SU-DHL-6 (cell line): ENCODE measurements around the gene SDCCAG8.

Experiments
- EZH2phosphoT487 ChIP-seq: fragments of 200-600 bp; sonication (generic), shearing (Covaris generic); conservative IDR thresholded peaks from 2 replicates; pipeline ENCODE4 v1.6.1; 2018; ENCODE audit warnings: mild to moderate bottlenecking, antibody characterized with exemption, low read length, moderate library complexity, mixed read lengths
- TF ChIP-seq, protein P1 (sequence below): fragments of 200-600 bp; sonication (generic); IDR thresholded peaks from one replicate; pipeline ENCODE4 v1.5.1; 2017; ENCODE audit warnings: antibody characterized with exemption, mild to moderate bottlenecking, low read length, moderate library complexity; ENCODE audit not compliant: insufficient read depth, poor library complexity, severe bottlenecking

DNA sequence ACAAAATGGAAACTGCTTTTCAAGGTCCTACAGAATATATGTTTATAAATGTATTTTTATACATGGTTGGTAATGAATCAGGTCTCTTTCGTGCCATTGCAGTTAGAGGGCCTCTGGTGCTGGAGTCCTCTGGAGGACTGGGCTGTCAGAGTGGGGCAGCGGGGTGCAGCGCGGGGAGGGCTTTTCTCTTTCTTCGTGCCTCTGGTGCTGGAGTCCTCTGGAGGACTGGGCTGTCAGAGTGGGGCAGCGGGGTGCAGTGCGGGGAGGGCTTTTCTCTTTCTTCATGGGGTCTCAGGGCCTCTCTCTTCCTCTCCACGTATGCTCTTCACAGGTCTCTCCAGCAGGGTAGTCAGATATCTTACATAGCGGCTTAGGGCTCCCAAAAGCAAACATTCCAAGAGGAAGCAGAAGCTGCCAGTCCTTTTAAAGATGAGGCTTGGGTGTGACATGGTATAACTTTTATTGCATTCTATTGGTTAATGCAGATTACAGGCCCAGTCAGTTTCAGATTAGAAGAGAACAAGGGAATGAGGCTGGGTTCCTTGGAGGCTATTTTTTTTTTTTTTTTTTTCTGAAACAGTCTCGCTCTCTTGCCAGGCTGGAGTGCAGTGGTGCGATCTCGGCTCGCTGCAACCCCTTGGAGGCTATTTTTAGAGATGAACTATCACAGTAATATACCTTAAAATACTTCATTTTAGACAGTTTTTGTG is 13.1 kb downstream of the SDCCAG8 start:
- no peak for TF ChIP-seq EZH2phosphoT487
- TF ChIP-seq, protein P1, sequence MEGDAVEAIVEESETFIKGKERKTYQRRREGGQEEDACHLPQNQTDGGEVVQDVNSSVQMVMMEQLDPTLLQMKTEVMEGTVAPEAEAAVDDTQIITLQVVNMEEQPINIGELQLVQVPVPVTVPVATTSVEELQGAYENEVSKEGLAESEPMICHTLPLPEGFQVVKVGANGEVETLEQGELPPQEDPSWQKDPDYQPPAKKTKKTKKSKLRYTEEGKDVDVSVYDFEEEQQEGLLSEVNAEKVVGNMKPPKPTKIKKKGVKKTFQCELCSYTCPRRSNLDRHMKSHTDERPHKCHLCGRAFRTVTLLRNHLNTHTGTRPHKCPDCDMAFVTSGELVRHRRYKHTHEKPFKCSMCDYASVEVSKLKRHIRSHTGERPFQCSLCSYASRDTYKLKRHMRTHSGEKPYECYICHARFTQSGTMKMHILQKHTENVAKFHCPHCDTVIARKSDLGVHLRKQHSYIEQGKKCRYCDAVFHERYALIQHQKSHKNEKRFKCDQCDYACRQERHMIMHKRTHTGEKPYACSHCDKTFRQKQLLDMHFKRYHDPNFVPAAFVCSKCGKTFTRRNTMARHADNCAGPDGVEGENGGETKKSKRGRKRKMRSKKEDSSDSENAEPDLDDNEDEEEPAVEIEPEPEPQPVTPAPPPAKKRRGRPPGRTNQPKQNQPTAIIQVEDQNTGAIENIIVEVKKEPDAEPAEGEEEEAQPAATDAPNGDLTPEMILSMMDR = no peak
